ENCODE results near the gene BLNK.

- no peak for TF ChIP-seq CTCF (IDR thresholded peaks at IDR 0.05 in 4 of 5, conservative IDR thresholded peaks at IDR 0.05 in 1 of 5)
- no peak for TF ChIP-seq POLR2A (IDR thresholded peaks at IDR 0.05)
Observed at GRCh38 chr10:96305019-96305418, 33.6 kb upstream of the BLNK start.
